T-helper 1 cell treated with Interleukin-12 subunit alpha and Interleukin-12 subunit beta and Interleukin-4 antibody, amounts not matched to agents 30 μg/mL and 1 μg/mL, for 36 hours (primary cell): Measurements from ENCODE around the gene HOXB6.
A peak's percentile ranks its signal among the peaks of the same experiment; 100 is the strongest.

ENCODE experiments used
- H3K27ac Mint-ChIP-seq: one replicate; pipeline ENCODE4 v1.8.0; 2021; ENCODE audit warnings: mild to moderate bottlenecking, mixed read lengths
- H3K27me3 Mint-ChIP-seq: one replicate; pipeline ENCODE4 v1.8.0; 2021; ENCODE audit warnings: low read depth, mixed read lengths
- H3K36me3 Mint-ChIP-seq: one replicate; pipeline ENCODE4 v1.8.0; 2021; ENCODE audit warnings: low read depth, mixed read lengths
- H3K4me1 Mint-ChIP-seq: one replicate; pipeline ENCODE4 v1.8.0; 2021; ENCODE audit warnings: low read depth, mixed read lengths
- H3K4me3 Mint-ChIP-seq: one replicate; pipeline ENCODE4 v1.8.0; 2021; ENCODE audit warnings: mild to moderate bottlenecking, moderate library complexity, mixed read lengths
- H3K9me3 Mint-ChIP-seq: one replicate; pipeline ENCODE4 v1.8.0; 2021; ENCODE audit warnings: mixed read lengths

Gene HOXB6

DNA sequence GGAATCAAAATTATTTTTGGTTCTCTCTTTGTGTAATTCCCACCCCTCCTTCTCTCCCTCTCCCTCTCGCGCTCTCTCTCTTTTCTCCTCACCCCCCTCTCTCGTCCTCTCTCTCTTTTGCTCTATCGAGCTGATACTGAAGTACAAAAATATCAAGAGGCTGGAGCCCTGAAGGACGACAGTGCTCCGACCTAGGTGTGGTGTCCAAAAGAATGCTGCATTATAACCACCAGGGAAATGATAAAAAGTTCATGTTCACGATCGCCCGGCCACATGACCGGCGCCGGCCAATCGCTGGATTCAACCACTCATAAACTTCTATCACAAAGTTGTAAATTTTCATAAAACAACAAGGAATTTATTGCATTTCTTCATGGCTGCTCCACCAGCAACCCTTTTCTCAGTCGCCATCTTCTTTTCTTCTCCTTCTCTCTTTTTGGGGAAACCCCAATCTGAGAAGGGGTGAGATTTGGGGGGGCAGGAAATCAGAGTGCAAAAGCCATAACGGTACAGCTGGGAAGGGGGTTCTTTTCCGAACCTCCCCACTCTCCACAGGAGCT is at the start of gene HOXB6:
TSS of gene HOXB6 (minus strand) at position 217 of the 560 bp plus-strand sequence. CDS start 6,836 bp downstream, outside the sequence.
- H3K27ac Mint-ChIP-seq, result no peak within 1 kb of the TSS

DNA sequence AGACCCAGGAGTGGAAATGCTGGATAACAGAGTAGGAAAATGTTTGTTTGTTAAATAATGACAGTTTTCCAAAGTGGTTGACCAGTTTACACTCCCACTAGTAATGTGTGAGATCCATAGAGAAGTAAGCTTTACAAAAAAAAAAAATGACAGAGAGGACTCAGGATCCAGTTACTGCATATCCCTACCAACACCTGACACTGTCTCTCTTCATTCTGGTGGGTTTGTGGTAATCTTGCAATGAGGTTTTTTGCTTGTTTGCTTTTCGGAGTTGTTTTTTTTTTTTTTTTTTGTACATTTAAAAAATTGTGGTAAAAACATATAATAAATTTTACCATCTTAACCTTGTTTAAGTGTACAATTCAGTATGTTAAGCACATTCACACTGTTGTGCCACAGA is 45.0 kb upstream of the HOXB6 start:
- H3K4me1 Mint-ChIP-seq, result peaks cover 17% of the 10 kb centered on the region
- H3K4me3 Mint-ChIP-seq, result no peak overlapping the region
- no peak overlapping the region for H3K27ac Mint-ChIP-seq
- H3K36me3 Mint-ChIP-seq, result peaks cover 2% of the 10 kb centered on the region
- H3K27me3 Mint-ChIP-seq, result peaks cover 76% of the 10 kb centered on the region
- H3K9me3 Mint-ChIP-seq, result no peaks in the 10 kb centered on the region

More for the DNA sequence above, at the start of gene HOXB6:
- no peak within 1 kb of the TSS for H3K4me3 Mint-ChIP-seq
- H3K27me3 Mint-ChIP-seq, result peaks cover 92% of the 10 kb centered on the region
- no peaks in the 10 kb centered on the region for H3K9me3 Mint-ChIP-seq
- peaks cover 11% of the 10 kb centered on the region for H3K4me1 Mint-ChIP-seq
- H3K36me3 Mint-ChIP-seq, result no peaks in the 10 kb centered on the region

DNA sequence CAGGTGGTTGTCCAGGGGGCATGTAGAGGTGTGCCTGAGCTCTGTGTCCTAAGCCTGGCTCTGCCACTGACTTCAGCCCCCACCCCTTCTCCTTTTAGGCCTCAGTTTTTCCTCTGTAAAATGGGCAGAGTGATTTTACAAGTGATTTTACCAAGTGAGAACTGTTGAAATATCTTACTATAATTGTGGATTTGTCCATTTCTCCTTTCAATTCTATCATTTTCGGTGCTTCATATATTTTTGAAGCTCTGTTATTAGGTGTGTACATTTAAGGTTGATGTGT is 43.1 kb upstream of the HOXB6 start:
- H3K9me3 Mint-ChIP-seq, result no peaks in the 10 kb centered on the region
- no peak overlapping the region for H3K27ac Mint-ChIP-seq
- peaks cover 82% of the 10 kb centered on the region for H3K27me3 Mint-ChIP-seq
- peaks cover 17% of the 10 kb centered on the region for H3K4me1 Mint-ChIP-seq
- H3K36me3 Mint-ChIP-seq, result peaks cover 2% of the 10 kb centered on the region
- H3K4me3 Mint-ChIP-seq, result peak overlapping the region; percentile 38

DNA sequence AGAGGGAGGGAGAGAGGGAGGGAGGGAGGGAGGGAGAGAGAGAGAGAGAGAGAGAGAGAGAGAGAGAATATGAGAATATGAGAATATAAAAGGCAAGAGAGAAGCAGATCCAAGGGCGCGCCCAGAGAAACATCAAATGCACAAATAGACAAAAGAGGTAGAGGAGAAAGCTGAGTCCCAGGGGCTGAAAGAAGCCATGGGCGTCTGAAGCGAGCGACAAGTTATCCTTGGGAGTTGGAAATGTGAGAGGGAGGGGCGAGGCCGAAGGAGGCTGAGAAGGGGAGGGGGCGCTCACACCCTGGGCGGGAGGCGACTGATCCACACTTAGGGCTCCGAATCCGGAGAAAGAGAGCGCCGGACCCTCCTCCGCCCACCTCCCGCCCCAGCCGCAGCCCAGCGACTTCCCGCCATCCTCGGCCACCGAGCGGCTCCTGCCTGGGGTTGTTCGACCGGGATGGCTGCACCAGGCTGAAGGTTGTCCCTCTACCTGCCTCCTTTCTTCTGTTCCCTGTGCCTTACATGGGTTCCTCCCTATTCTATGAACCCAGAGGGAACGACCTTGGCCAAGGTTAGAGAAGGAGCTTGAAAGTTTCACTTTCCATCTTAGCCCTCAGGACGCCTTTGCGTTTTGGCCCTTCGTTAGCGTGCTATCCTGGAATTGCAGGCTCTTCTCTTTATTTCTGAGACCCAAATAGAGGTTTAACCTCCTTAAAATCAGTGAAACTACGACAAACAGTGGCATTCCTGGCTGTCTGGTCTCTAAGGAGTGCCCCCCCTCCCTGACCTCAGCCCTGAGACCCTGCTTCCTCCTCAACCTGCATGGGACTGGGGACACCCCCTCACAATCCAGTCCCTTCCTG is 42.5 kb upstream of the HOXB6 start:
- H3K27ac Mint-ChIP-seq, result no peak overlapping the region
- peaks cover 2% of the 10 kb centered on the region for H3K36me3 Mint-ChIP-seq

DNA sequence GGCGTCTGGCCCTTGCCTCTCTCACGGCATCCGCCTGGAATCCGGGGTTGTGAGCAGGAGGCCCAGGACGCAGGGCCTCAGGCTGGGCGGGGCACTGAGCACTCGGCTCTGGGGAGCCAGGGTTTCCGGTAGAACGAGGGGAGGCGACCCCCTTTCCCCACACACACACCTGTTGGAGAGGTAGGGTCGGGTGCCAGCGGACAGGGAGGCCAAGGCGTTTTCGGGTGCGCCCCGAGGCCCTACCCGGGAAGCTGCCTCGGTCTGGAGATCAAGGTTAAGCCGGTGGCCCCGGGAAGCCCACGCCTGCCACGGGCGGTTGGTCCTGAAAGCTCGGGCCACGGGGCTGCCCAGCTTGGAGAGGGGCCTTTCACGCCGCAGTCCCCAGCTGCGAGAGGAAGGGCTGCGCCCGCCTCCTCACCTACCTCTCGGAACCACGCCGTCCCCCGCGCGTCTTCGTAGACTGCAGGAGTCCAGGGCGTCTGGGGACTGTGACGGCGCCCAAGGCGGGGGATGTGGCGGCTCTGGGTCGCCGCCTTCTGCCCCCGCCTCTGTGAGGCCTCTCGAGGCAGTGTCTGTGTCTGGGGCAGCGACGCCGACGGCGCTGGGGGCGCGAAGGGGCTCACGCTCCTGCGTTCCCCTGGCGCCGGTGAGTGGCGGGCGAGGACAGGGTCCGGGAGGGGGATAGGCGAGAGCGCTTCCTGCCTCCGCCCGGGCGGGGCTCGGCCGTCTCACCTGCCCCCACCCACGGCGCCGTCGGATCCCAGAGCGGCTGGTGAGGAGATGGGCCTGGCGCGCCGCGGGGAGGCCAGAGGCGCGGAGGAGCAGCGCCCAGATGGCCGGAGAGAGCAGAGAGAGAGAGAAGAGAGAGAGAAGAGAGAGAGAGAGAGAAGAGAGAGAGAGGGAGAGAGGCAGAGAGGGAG is 41.7 kb upstream of the HOXB6 start:
- Mint-ChIP-seq H3K4me1 (peaks cover 14% of the 10 kb centered on the region), H3K4me3 (peak overlapping the region; percentile 86), H3K36me3 (peaks cover 2% of the 10 kb centered on the region), H3K9me3 (no peaks in the 10 kb centered on the region), H3K27me3 (peaks cover 89% of the 10 kb centered on the region), H3K27ac (no peak overlapping the region)

More for the DNA sequence above, 42.5 kb upstream of the HOXB6 start:
- H3K27me3 Mint-ChIP-seq, result peaks cover 85% of the 10 kb centered on the region
- peaks cover 16% of the 10 kb centered on the region for H3K4me1 Mint-ChIP-seq
- no peaks in the 10 kb centered on the region for H3K9me3 Mint-ChIP-seq
- H3K4me3 Mint-ChIP-seq, result peak overlapping the region; percentile 86

DNA sequence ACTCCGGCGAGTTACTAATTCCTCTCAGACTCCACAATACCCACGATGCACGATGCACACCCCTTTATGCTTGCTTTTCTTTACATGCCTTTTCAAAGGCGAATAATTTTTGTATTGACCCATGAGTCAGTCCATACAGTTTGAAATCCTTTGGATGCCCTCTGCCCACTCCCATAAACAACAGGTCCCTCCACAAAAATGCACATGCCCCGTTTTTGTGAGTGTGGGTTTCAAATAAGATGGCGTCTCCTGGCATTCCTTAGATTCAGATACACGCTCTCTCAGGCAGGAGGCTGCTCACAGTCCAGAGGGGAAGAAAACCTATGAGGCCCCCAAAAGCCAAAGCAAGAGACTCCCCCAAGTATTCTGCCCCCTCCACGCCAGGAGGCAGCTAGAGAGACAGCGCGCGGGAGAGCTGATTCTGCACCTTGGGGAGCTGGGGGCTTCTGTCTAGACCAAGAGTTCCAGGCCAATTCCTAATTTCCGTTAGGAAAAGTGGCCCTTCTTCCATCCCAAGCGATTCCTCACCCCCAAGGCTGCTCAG is 40.9 kb upstream of the HOXB6 start:
- H3K9me3 Mint-ChIP-seq, result no peaks in the 10 kb centered on the region
- no peak overlapping the region for H3K27ac Mint-ChIP-seq
- H3K4me3 Mint-ChIP-seq, result peak overlapping the region; percentile 6
- peaks cover 94% of the 10 kb centered on the region for H3K27me3 Mint-ChIP-seq
- peaks cover 16% of the 10 kb centered on the region for H3K4me1 Mint-ChIP-seq
- H3K36me3 Mint-ChIP-seq, result peaks cover 2% of the 10 kb centered on the region

DNA sequence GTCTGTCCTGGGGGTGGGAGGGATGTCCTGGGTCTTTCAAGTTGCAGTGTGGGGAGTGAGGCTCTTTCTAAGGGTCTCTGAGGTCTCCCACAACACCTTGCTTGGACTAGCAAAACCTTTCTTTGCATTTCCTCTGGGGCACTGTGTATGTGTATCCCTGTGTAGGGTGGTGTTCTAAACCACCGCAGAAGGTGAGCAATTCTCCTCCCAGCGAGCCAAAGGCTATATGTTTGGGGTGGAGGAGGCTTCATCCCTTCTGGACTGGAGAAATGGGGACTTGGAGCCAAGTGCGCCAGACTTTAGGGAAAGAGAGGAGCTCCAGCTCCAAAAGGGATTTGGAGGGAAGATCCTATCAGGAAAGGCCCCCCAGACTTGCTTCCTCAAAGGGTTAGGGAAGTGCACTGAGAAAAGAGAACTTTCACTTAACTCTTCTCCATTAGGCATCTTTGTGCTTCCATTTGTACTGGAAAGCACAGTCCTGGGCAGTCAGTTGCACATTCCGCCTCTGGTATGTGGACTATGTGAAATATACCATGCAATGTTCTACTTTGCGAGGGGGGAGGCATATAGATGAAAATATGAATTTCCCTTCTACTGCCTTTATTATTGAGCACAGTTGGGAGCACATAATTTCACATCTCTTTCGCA is 40.2 kb upstream of the HOXB6 start:
- Mint-ChIP-seq H3K4me3 (no peak overlapping the region), H3K4me1 (peaks cover 16% of the 10 kb centered on the region), H3K9me3 (no peaks in the 10 kb centered on the region), H3K27me3 (peaks cover 95% of the 10 kb centered on the region), H3K27ac (no peak overlapping the region), H3K36me3 (peaks cover 2% of the 10 kb centered on the region)

DNA sequence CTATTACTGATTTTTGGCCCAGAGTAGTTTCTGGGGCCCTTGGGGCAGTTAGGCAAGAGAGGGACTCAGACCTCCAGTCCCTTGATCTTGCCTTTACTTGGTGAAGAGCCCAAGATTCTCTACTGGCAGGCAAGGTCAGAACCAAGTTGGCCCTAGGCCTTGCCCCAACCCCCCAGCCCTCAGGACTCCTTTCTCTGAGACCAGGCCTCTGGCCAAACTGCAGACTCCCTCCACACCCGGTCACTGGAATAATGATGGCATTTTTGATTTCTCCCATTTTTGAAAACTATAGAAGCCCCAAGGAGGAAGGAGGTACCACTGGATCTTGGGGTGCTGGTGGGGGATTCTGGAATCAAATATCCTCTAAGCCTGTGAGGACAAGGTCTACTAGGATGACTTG is 39.4 kb upstream of the HOXB6 start:
- peaks cover 16% of the 10 kb centered on the region for H3K4me1 Mint-ChIP-seq
- H3K27ac Mint-ChIP-seq, result no peak overlapping the region
- H3K36me3 Mint-ChIP-seq, result peaks cover 2% of the 10 kb centered on the region
- no peaks in the 10 kb centered on the region for H3K9me3 Mint-ChIP-seq
- H3K27me3 Mint-ChIP-seq, result peaks cover 95% of the 10 kb centered on the region
- H3K4me3 Mint-ChIP-seq, result no peak overlapping the region

DNA sequence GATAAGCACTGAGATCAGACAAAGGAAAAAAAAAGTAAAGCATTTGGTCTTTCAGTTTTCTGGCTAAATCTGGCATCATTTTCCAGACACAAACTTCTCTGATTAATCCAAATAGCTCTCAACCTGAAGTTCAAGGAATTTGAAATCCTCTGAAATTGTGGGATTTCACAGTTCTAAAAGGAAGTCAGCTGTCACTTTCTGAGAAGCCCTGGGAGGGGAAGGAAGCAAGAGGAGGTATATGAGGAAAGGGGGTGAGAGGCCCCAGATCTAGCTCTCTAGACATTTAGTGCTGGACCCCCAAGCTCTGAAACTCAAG is 38.9 kb upstream of the HOXB6 start:
- Mint-ChIP-seq H3K27ac (no peak overlapping the region), H3K4me3 (no peak overlapping the region), H3K9me3 (no peaks in the 10 kb centered on the region), H3K27me3 (peaks cover 95% of the 10 kb centered on the region), H3K4me1 (peaks cover 16% of the 10 kb centered on the region), H3K36me3 (peaks cover 2% of the 10 kb centered on the region)

DNA sequence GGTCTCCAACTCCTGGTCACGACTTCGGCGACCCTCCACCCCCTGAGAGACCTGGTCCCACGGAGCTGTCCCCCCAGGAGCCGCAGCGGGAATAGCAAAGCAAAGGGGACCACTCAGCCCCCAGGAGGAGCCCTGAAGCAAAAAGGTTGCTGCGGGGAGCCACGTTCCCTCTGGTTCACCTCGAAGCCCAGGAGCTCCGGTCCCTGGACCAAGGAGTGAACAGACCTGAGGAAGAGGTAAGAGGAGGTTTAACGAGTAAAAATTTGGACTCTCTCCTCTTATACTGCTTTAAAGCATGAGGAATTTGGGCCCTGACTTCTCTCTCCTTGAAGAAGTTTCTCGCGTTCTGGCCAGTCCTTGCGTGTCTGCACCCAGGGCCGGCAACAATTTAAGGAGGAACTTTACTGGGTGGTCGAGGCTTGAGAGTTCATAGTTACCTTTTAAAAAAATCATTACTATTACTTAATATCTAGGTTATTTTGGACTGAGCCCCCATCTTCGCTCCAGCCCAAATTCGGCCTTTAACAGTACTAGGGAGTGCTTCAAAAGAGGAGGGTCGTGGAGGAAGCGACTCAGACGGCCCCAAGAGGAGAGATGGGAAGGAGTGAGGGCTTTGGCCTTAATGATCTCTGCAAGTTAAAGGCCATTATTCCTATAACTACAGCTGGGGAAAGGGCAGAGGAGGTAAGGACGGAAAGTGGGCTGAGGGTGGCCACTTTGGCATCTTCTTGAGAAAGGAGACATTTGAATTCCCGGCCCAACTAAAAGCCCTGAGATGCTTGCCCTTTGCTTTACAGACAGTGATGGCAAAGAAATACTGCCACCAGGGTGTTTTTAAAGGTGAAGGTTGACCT is 38.3 kb upstream of the HOXB6 start:
- no peaks in the 10 kb centered on the region for H3K9me3 Mint-ChIP-seq
- H3K36me3 Mint-ChIP-seq, result peaks cover 2% of the 10 kb centered on the region
- no peak overlapping the region for H3K4me3 Mint-ChIP-seq
- H3K27me3 Mint-ChIP-seq, result peaks cover 95% of the 10 kb centered on the region
- H3K27ac Mint-ChIP-seq, result no peak overlapping the region
- H3K4me1 Mint-ChIP-seq, result peaks cover 13% of the 10 kb centered on the region

DNA sequence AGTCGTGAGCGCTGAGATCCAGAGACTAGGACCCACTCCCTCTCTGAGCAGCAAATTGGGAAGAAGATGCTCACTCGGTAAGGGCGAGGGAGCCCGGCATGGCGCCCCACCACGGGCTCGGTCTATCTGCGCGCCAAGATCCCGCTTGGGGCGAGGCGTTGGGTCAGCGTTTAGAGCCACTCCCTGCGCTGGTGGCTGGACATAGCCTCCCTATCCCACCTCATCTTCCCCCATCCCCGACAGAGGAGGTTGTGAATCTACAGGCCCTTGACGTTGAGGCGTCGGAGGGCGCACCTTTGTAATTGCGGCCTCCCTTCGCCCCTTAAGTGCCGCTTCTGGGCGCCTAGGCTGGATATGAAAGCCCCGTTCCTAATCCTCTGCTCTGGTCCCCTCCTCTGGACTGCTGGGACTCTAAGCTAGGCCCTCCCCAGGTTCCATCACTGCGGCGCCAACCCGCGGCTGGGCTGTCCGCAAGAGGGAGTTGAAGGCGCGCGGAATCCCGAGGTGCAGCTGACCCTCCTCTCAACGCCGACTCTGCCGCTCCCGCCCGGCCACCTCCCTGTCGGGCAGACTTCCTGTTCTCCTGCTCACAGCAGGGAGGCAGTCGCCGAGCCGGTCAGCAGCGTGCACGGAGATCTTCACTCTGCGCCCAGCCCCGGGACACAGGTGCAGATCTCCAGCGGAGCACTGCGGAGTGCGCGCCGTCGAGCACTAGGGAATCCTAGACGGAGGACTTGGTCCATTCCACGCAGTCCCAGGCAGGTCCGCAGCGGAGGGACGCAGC is 37.5 kb upstream of the HOXB6 start:
- Mint-ChIP-seq H3K27me3 (peaks cover 95% of the 10 kb centered on the region), H3K4me3 (no peak overlapping the region), H3K4me1 (peaks cover 7% of the 10 kb centered on the region), H3K27ac (no peak overlapping the region), H3K36me3 (peaks cover 2% of the 10 kb centered on the region), H3K9me3 (no peaks in the 10 kb centered on the region)

DNA sequence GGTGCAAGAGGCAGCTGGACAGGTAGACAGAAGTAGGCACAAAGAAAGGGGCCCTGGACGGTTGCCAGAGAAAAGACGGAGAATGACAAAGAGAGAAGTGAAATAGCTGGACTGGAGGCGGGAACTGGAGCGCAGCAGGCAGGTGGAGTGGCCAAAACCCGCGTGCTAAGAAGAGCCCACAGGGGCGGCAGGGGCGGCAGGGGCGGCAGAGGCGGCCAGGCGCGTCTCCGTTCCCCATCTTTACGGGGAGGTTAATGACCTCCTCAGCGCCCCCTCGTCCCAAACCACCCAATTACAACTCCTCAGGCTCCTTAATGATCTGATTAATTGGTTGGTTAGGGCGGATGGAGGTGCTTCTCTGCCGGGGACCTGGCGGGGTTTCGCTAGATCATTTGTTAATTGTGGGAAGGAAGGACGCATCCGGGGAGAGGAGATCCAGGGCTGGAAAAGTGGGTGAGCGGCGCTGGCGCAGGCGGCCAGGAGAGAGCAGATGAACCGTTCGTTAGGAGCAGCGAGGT is 36.8 kb upstream of the HOXB6 start:
- H3K36me3 Mint-ChIP-seq, result no peaks in the 10 kb centered on the region
- H3K4me1 Mint-ChIP-seq, result peaks cover 5% of the 10 kb centered on the region
- peak overlapping the region; percentile 53 for H3K27ac Mint-ChIP-seq
- no peak overlapping the region for H3K4me3 Mint-ChIP-seq
- peaks cover 96% of the 10 kb centered on the region for H3K27me3 Mint-ChIP-seq
- no peaks in the 10 kb centered on the region for H3K9me3 Mint-ChIP-seq

DNA sequence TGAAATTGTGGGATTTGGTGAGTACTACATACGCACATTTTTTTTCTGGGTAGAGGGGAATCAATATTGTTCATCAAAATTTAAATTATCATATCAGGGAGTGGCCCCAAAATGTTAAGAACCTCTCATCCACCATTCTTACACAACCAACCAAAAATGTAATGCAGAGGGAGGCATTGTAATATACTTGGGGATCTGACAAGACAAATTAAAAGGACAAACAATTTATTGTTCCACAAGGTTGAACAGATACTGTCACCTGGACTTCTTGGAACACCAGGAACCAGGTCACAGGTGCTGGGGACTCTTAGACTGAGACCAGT is 36.0 kb upstream of the HOXB6 start:
- H3K4me1 Mint-ChIP-seq, result peaks cover 7% of the 10 kb centered on the region
- H3K27ac Mint-ChIP-seq, result no peak overlapping the region
- peaks cover 99% of the 10 kb centered on the region for H3K27me3 Mint-ChIP-seq
- H3K4me3 Mint-ChIP-seq, result no peak overlapping the region
- H3K9me3 Mint-ChIP-seq, result no peaks in the 10 kb centered on the region
- H3K36me3 Mint-ChIP-seq, result no peaks in the 10 kb centered on the region
